HL-60 (cell line): ENCODE results near the gene GRID2IP.
A peak's percentile ranks its signal among the peaks of the same experiment; 100 is the strongest.

Source experiments
- DNase-seq, 2 experiments: peaks; one replicate each; pipeline ENCODE4 v3.0.0-alpha.2; 2010 to 2020; ENCODE audit warnings: low read depth in 1 of 2, low spot score in 1 of 2
- H3K27ac ChIP-seq: fragments of 250-450 bp; sonication (Bioruptor Pico); replicated peaks from 2 replicates; pipeline ENCODE4 v1.5.1; 2020; ENCODE audit warnings: mild to moderate bottlenecking, moderate library complexity
- H3K27me3 ChIP-seq: fragments of 250-450 bp; sonication (Bioruptor Pico); 2 replicates; pipeline ENCODE4 v1.5.1; 2021; ENCODE audit warnings: mild to moderate bottlenecking, moderate library complexity; ENCODE audit not compliant: insufficient read depth, poor library complexity, severe bottlenecking
- H3K4me3 ChIP-seq: replicated peaks from 2 replicates; pipeline ENCODE4 v1.5.1; 2011; ENCODE audit warnings: mild to moderate bottlenecking, control low read depth, low read length; ENCODE audit not compliant: insufficient read depth
- GABPA ChIP-seq: IDR thresholded peaks from 2 replicates; pipeline ENCODE4 v1.6.1; 2012; ENCODE audit warnings: low read depth
- POLR2AphosphoS5 ChIP-seq: IDR thresholded peaks from 2 replicates; pipeline ENCODE4 v1.6.1; 2012; ENCODE audit warnings: low read depth
- REST ChIP-seq: IDR thresholded peaks from 2 replicates; pipeline ENCODE4 v1.6.1; 2012; ENCODE audit warnings: low read depth; ENCODE audit not compliant: insufficient replicate concordance
- SPI1 ChIP-seq: IDR thresholded peaks from 2 replicates; pipeline ENCODE4 v1.6.1; 2012; ENCODE audit warnings: low read depth, mild to moderate bottlenecking, borderline replicate concordance
- TF ChIP-seq, protein P1 (sequence below): IDR thresholded peaks from one replicate; pipeline ENCODE4 v1.5.1; 2011; ENCODE audit warnings: low read length, control low read depth, inconsistent platforms; ENCODE audit not compliant: insufficient read depth

GRID2IP gene

DNA sequence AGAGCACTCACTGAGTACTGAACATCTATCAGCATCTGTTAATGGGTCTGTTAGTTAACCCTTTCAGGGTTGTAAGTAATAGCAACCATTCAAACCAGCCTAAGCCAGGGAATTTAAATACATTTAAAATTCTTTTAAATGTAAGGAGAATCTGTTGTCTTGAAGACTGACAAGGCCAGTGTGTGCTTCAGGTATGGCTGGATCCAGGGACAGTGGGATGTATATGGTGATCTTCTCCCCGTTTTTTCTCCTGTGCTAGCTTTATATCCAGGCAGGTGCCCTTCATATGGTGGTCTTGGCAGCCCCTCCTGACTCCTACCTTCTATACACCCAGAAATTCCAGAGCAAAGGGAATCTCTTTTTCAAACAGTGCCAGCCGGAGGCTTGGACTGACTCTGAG is 56.9 kb downstream of the GRID2IP start:
- H3K27me3 ChIP-seq = no peaks in the 10 kb centered on the region
- H3K4me3 ChIP-seq = no peak overlapping the region
- H3K27ac ChIP-seq = no peak overlapping the region
- DNase-seq = no peak
- TF ChIP-seq SPI1 (no peak), GABPA (no peak), REST (no peak), POLR2AphosphoS5 (no peak)
- TF ChIP-seq, protein P1, sequence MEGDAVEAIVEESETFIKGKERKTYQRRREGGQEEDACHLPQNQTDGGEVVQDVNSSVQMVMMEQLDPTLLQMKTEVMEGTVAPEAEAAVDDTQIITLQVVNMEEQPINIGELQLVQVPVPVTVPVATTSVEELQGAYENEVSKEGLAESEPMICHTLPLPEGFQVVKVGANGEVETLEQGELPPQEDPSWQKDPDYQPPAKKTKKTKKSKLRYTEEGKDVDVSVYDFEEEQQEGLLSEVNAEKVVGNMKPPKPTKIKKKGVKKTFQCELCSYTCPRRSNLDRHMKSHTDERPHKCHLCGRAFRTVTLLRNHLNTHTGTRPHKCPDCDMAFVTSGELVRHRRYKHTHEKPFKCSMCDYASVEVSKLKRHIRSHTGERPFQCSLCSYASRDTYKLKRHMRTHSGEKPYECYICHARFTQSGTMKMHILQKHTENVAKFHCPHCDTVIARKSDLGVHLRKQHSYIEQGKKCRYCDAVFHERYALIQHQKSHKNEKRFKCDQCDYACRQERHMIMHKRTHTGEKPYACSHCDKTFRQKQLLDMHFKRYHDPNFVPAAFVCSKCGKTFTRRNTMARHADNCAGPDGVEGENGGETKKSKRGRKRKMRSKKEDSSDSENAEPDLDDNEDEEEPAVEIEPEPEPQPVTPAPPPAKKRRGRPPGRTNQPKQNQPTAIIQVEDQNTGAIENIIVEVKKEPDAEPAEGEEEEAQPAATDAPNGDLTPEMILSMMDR = no peak

DNA sequence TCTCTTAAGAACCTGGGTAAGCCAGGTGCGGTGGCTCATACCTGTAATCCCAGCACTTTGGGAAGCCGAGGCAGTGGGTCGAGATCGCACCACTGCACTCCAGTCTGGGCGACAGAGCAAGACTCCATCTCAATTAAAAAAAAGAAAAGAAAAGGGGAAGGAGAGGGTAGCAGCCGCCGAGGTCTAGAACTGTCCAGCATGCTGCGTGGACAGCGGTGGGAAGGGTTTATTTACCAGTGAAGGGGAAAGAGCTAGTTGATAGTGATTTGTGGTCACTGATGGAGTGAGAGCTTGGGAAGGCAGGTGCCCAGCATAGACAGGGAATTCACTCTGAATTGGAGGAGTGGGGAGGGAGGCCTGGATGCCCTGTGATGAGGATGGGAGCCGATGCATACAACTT is 60.1 kb downstream of the GRID2IP start:
- no peak overlapping the region for H3K27ac ChIP-seq
- DNase-seq = no peak
- H3K27me3 ChIP-seq = no peaks in the 10 kb centered on the region
- peak; percentile 46 for TF ChIP-seq REST
- no peak for TF ChIP-seq GABPA
- TF ChIP-seq SPI1 = no peak
- H3K4me3 ChIP-seq = no peak overlapping the region

GRCh38 chr7:6489612-6490011 is 61.6 kb downstream of the GRID2IP start:
- TF ChIP-seq, protein P1 = no peak
- TF ChIP-seq GABPA (no peak), REST (no peak), SPI1 (no peak), POLR2AphosphoS5 (no peak)
- H3K4me3 ChIP-seq = no peak overlapping the region
- no peaks in the 10 kb centered on the region for H3K27me3 ChIP-seq
- no peak for DNase-seq
- no peak overlapping the region for H3K27ac ChIP-seq

- Histone ChIP-seq H3K27ac (no peak overlapping the region), H3K4me3 (no peak overlapping the region), H3K27me3 (no peaks in the 10 kb centered on the region)
- no peak for TF ChIP-seq SPI1
- TF ChIP-seq, protein P1 = no peak
- no peak for TF ChIP-seq GABPA
- no peak for TF ChIP-seq REST
- no peak for TF ChIP-seq POLR2AphosphoS5
- DNase-seq = no peak
Measured at GRCh38 chr7:6487184-6487545, 64.1 kb downstream of the GRID2IP start.
